C4-2B (cell line): ENCODE results near the gene NDC1.
A peak's percentile ranks its signal among the peaks of the same experiment; 100 is the strongest.
"Not testable (repeated sequence)": the region's sequence is repeated elsewhere in the genome, so short reads cannot be mapped to it uniquely, and the experiment has no call there.

Experiments
- H3K27ac ChIP-seq: fragments of 450-650 bp; 2 replicates; pipeline ENCODE4 v1.5.1; 2017
- CTCF ChIP-seq: fragments of 450-650 bp; conservative IDR thresholded peaks from 2 replicates; pipeline ENCODE4 v1.5.1; 2017; ENCODE audit warnings: mild to moderate bottlenecking
- ZFX ChIP-seq: fragments of 450-650 bp; IDR thresholded peaks from 2 replicates; pipeline ENCODE4 v1.6.1; 2017

Gene NDC1

GRCh38 chr1:53822931-53823330, 15.2 kb downstream of the NDC1 start:
- no peak for TF ChIP-seq ZFX
- no peak for TF ChIP-seq CTCF

DNA sequence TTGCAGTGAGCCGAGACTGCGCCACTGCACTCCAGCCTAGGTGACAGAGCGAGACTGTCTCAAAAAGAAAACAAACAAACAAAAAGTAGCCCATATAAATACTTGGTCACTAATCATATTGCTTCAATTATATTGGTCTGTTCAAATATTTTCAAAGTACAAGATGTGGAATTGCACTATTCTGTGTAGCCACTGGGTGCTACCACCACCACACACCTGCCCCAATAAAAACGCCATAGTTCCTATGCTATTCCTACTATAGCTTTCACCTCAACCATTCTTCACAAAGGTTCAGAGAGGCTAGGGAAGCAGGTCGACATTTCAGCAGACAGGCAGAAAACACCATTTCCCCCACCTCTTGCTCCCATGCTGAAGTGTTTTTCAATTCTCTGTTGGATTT, 16.7 kb downstream of the NDC1 start:
- H3K27ac ChIP-seq, result no peak overlapping the region
- TF ChIP-seq CTCF (peak; percentile 25; the same call in 1 of the 2 replicates), ZFX (no peak)

More at GRCh38 chr1:53822931-53823330, 15.2 kb downstream of the NDC1 start:
- no peak overlapping the region for H3K27ac ChIP-seq

DNA sequence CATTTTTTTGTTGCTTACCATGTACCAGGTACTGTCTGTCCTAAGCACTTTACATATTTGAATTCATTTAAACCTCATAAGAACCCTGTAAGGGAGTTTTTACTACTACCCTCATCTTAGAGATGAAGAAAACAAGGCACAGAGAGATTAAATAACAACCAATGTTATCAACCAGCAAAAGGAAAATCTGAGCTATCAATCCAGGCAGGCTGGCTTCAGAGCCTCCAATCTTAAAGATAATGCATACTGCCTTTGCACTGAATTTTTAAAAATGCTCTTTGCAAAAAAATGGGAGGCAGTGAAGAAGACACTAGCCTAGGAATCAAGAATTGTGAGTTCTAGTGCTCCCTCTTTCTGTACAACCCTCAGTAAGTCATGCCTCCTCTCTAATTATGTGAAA, 18.7 kb downstream of the NDC1 start:
- no peak overlapping the region for H3K27ac ChIP-seq
- TF ChIP-seq CTCF (no peak), ZFX (no peak)

DNA sequence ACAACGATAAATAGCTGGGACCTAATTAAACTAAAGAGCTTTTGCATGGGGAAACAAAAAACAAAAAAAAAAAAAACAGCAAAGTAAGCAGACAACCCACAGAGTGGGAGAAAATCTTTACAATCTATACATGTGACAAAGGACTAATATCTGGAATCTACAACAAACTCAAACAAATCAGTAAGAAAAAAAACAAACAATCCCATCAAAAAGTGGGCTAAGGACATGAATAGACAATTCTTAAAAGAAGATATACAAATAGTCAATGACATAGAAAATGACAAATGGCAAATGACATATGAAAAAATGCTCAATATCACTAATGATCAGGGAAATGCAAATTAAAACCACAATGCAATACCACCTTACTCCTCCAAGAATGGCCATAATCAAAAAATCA, 21.5 kb downstream of the NDC1 start:
- H3K27ac ChIP-seq, result not testable (repeated sequence)

GRCh38 chr1:53815484-53815883, 22.6 kb downstream of the NDC1 start:
- not testable (repeated sequence) for H3K27ac ChIP-seq

GRCh38 chr1:53811414-53811851, 26.7 kb downstream of the NDC1 start:
- H3K27ac ChIP-seq, result peak overlapping the region; percentile 2; the same call in 1 of the 2 replicates
- TF ChIP-seq ZFX, result no peak
- peak; percentile 37 for TF ChIP-seq CTCF

DNA sequence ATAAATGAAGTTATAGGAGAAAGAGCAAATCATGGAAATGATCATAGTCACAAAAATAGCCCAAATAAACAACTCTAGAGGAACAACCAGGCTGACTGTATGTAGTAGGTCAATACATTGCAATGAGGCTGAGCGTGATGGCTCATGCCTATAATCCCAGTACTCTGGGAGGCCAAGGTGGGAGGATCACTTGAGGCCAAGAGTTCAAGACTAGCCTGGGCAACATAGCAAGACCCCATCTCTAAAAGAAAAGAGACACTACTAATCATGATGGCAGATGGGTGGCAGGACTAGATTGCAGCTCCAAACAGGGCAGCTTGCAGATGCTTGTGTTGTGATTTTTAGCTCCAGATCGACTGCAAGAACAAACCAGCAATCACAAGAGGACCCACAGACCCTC, 27.6 kb downstream of the NDC1 start:
- no peak overlapping the region for H3K27ac ChIP-seq
- TF ChIP-seq ZFX, result no peak
- no peak for TF ChIP-seq CTCF

DNA sequence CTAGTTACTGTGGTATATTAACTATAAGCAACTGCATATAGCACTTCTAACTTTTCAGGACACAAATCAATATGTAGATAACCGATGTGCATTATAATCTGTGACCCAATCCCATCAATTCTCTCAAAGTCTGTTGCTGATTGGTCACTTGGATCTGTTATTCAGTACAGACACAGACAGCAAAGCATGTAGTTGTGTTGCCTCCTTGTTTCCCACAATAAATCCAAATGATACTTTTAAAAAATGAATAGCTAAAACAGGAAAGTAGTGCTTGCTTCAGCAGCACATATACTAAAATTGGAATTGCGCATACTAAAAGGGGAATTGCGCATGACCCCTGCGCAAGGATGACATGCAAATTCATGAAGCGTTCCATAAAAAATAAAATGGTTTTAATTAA, 28.1 kb downstream of the NDC1 start:
- H3K27ac ChIP-seq, result no peak overlapping the region
- TF ChIP-seq CTCF (no peak), ZFX (no peak)

GRCh38 chr1:53807916-53808315, 30.2 kb downstream of the NDC1 start:
- TF ChIP-seq ZFX (no peak), CTCF (no peak)
- no peak overlapping the region for H3K27ac ChIP-seq
